SK-N-SH (cell line): ENCODE measurements around the gene NUP58. TPM values are rescaled to one million over a fixed set of nuclear protein-coding genes. Genes with fewer than 3 reads are reported as not detected.
"Not testable (repeated sequence)": the region's sequence is repeated elsewhere in the genome, so short reads cannot be mapped to it uniquely, and the experiment has no call there.

Experiments used
- CTCF ChIA-PET: fragments of 300-600, 350-600 bp; formaldehyde crosslinking; extraction: SDS; loops from one replicate; lab custom pipeline; 2021; lab: Yijun Ruan, JAX
- POLR2A ChIA-PET: fragments of 350-600 bp; sonication (Branson Sonifier 250); formaldehyde crosslinking; extraction: SDS; loops from one replicate; lab custom pipeline; 2020; ENCODE audit warnings: antibody characterized with exemption, inconsistent platforms; lab: Yijun Ruan, JAX
- DNase-seq: peaks from one replicate; pipeline ENCODE4 v3.0.0; 2012
- H2AFZ ChIP-seq: fragments of 200-600 bp; sonication (generic); 2 replicates; pipeline ENCODE4 v1.8.1; 2016; ENCODE audit warnings: antibody characterized with exemption, mild to moderate bottlenecking, low read depth
- H3F3A ChIP-seq: fragments of 200-600 bp; sonication (generic); replicated peaks from 2 replicates; pipeline ENCODE3; 2016; ENCODE audit warnings: antibody characterized with exemption, mild to moderate bottlenecking; ENCODE audit not compliant: insufficient read depth
- H3K27ac ChIP-seq, 2 experiments: fragments of 200-500 bp in 1 of 2; fragments of 200-600 bp in 1 of 2; sonication (Bioruptor generic) in 1 of 2; sonication (generic), shearing (Covaris generic) in 1 of 2; 2 replicates each; pipeline versions ENCODE4 v1.5.1 to v1.6.1; 2014 to 2016; ENCODE audit warnings: low read depth in 2 of 2, inconsistent platforms in 1 of 2, low read length in 1 of 2, mild to moderate bottlenecking in 1 of 2, mixed read lengths in 1 of 2
- H3K27me3 ChIP-seq: fragments of 200-600 bp; sonication (generic), shearing (Covaris generic); 2 replicates; pipeline ENCODE4 v1.6.1; 2016; ENCODE audit warnings: mixed run types; ENCODE audit not compliant: insufficient read depth
- H3K36me3 ChIP-seq, 2 experiments: fragments of 200-500 bp in 1 of 2; fragments of 200-600 bp in 1 of 2; sonication (Bioruptor generic) in 1 of 2; sonication (generic) in 1 of 2; replicated peaks in 1 of 2; 2 replicates each; pipeline versions ENCODE3 to v1.5.1; 2014 to 2016; ENCODE audit warnings: low read length in 1 of 2, mild to moderate bottlenecking in 1 of 2; ENCODE audit not compliant: insufficient read depth in 2 of 2, control insufficient read depth in 1 of 2
- H3K4me1 ChIP-seq, 2 experiments: fragments of 200-500 bp in 1 of 2; fragments of 200-600 bp in 1 of 2; sonication (Bioruptor generic) in 1 of 2; sonication (generic), shearing (Covaris generic) in 1 of 2; 2 replicates each; pipeline versions ENCODE4 v1.5.1 to v1.6.1; 2014 to 2016; ENCODE audit warnings: low read depth in 1 of 2, low read length in 1 of 2, mixed run types in 1 of 2; ENCODE audit not compliant: insufficient read depth in 2 of 2, control insufficient read depth in 1 of 2
- H3K4me2 ChIP-seq: fragments of 200-600 bp; sonication (generic), shearing (Covaris generic); 2 replicates; pipeline ENCODE4 v1.6.1; 2017; ENCODE audit warnings: mixed run types
- H3K4me3 ChIP-seq, 2 experiments: fragments of 200-500 bp in 1 of 2; fragments of 200-600 bp in 1 of 2; sonication (Bioruptor generic) in 1 of 2; sonication (generic), shearing (Covaris generic) in 1 of 2; 2 replicates each; pipeline versions ENCODE4 v1.5.1 to v1.8.1; 2014 to 2016; ENCODE audit warnings: low read depth in 2 of 2, inconsistent platforms in 1 of 2, low read length in 1 of 2, mild to moderate bottlenecking in 1 of 2, mixed read lengths in 1 of 2, moderate library complexity in 1 of 2
- H3K79me2 ChIP-seq: fragments of 200-600 bp; sonication (generic); 2 replicates; pipeline ENCODE4 v1.8.1; 2017; ENCODE audit warnings: mild to moderate bottlenecking; ENCODE audit not compliant: insufficient read depth
- H3K9ac ChIP-seq: fragments of 200-600 bp; sonication (generic); 2 replicates; pipeline ENCODE4 v1.6.1; 2017; ENCODE audit warnings: mixed run types
- H3K9me2 ChIP-seq: fragments of 200-600 bp; sonication (generic); 2 replicates; pipeline ENCODE4 v1.6.1; 2017; ENCODE audit warnings: mixed run types
- H3K9me3 ChIP-seq: fragments of 200-600 bp; sonication (generic); 2 replicates; pipeline ENCODE4 v1.6.1; 2017; ENCODE audit warnings: mixed run types, mild to moderate bottlenecking, moderate library complexity
- H4K20me1 ChIP-seq: fragments of 200-600 bp; sonication (generic); 2 replicates; pipeline ENCODE4 v1.6.1; 2017; ENCODE audit warnings: mild to moderate bottlenecking, mixed run types; ENCODE audit not compliant: insufficient read depth
- FOSL2 ChIP-seq: IDR thresholded peaks from 2 replicates; pipeline ENCODE4 v1.4.0; 2012; ENCODE audit warnings: low read depth, mild to moderate bottlenecking, moderate library complexity, borderline replicate concordance
- FOXJ3 ChIP-seq: sonication (generic); formaldehyde crosslinking; IDR thresholded peaks from 2 replicates; pipeline ENCODE4 v1.5.1; 2020; ENCODE audit warnings: mild to moderate bottlenecking, missing genetic modification reagents
- FOXM1 ChIP-seq: IDR thresholded peaks from 2 replicates; pipeline ENCODE4 v1.4.0; 2012; ENCODE audit warnings: low read depth, mild to moderate bottlenecking
- JUND ChIP-seq: IDR thresholded peaks from 2 replicates; pipeline ENCODE4 v1.4.0; 2012
- MAX ChIP-seq: IDR thresholded peaks from 2 replicates; pipeline ENCODE4 v1.4.0; 2012; ENCODE audit warnings: low read depth
- MXI1 ChIP-seq: IDR thresholded peaks from 2 replicates; pipeline ENCODE4 v1.6.1; 2012; ENCODE audit warnings: mild to moderate bottlenecking, low read depth, low read length, improper control_type of control experiment
- SMC3 ChIP-seq: IDR thresholded peaks from 2 replicates; pipeline ENCODE4 v1.6.1; 2012; ENCODE audit warnings: low read depth, low read length, improper control_type of control experiment
- USF2 ChIP-seq: fragments of 150-350 bp; IDR thresholded peaks from 2 replicates; pipeline ENCODE4 v1.6.1; 2017; ENCODE audit warnings: antibody characterized with exemption, low read length, low read depth, borderline replicate concordance
- WGBS: methylation state at CpG from one replicate; pipeline ENCODE4 v1.1.6; 2017; ENCODE audit warnings: low lambda C conversion rate; 5-methylcytosine and 5-hydroxymethylcytosine counted together
- polyA plus RNA-seq, 3 experiments: library from polyadenylated mRNA; depleted of rRNA; stranded (reverse); fragments of >200 nt; gene quantifications; 2 replicates each; pipeline ENCODE4 v1.2.3, GENCODE V29; 2012

The NUP58 gene
- polyA plus RNA-seq, 1 of the 3 experiments (the other 2 are of a cell fraction): 18.1 TPM

GRCh38 chr13:25306671-25307464 is 5.4 kb downstream of the NUP58 start:
- 91% methylated on average over 7 of the region's 7 CpGs for WGBS
- no peak for TF ChIP-seq SMC3
- POLR2A ChIA-PET: no interaction called here
- Histone ChIP-seq H4K20me1 (0 out of 2 replicates have a peak, but pooled peaks cover 3% of the 10 kb centered on the region), H3F3A (no peaks in the 10 kb centered on the region), H3K27ac (no peak overlapping the region), H3K36me3 (peaks cover 41 to 48% of the 10 kb centered on the region in 2 experiments), H2AFZ (no peak overlapping the region), H3K4me1 (peaks cover 5 to 6% of the 10 kb centered on the region in 2 experiments; a peak in 2 of 4 replicates), H3K4me3 (no peak overlapping the region), H3K27me3 (no peaks in the 10 kb centered on the region), H3K79me2 (peaks cover 92% of the 10 kb centered on the region), H3K9me3 (no peaks in the 10 kb centered on the region), H3K4me2 (no peak overlapping the region), H3K9ac (no peak overlapping the region), H3K9me2 (no peaks in the 10 kb centered on the region)
- CTCF ChIA-PET: no interaction called here
- DNase-seq: no peak

GRCh38 chr13:25310891-25311290 is 9.5 kb downstream of the NUP58 start:
- no peak overlapping the region for H2AFZ ChIP-seq
- H3K4me2 ChIP-seq: no peak overlapping the region
- no peaks in the 10 kb centered on the region for H3K9me3 ChIP-seq
- H3K27ac ChIP-seq: no peak overlapping the region
- CTCF ChIA-PET: no interaction called here
- TF ChIP-seq FOXJ3 (CRISPR knock-in tag) (no peak), USF2 (no peak), MAX (no peak), MXI1 (no peak), FOXM1 (no peak)
- TF ChIP-seq, all 33 proteins: peak for 0
- Histone ChIP-seq H4K20me1 (no peaks in the 10 kb centered on the region), H3K4me1 (no peaks in the 10 kb centered on the region), H3K79me2 (peaks cover 58% of the 10 kb centered on the region), H3K9ac (no peak overlapping the region), H3K36me3 (peaks cover 52 to 67% of the 10 kb centered on the region in 2 experiments), H3K4me3 (no peak overlapping the region), H3K27me3 (no peaks in the 10 kb centered on the region), H3F3A (no peaks in the 10 kb centered on the region), H3K9me2 (no peaks in the 10 kb centered on the region)
- no peak for DNase-seq
- 95% methylated on average over 3 of the region's 3 CpGs for WGBS
- POLR2A ChIA-PET: no interaction called here

- WGBS: 78% methylated on average over 4 of the region's 4 CpGs
- DNase-seq, H3K27me3 ChIP-seq, POLR2A ChIA-PET, H3K4me3 ChIP-seq, H3K4me2 ChIP-seq, H3K9me3 ChIP-seq, H2AFZ ChIP-seq, H3K4me1 ChIP-seq, H3F3A ChIP-seq, H3K9ac ChIP-seq, H3K9me2 ChIP-seq, H4K20me1 ChIP-seq: not testable (repeated sequence)
- H3K79me2 ChIP-seq: peaks cover 33% of the 10 kb centered on the region
- peak overlapping the region in 1 of 2 experiments; percentile 24; a peak in 1 of 4 replicates for H3K27ac ChIP-seq
- TF ChIP-seq JUND (peak; percentile 15; the same call in 1 of the 2 replicates), FOSL2 (peak; percentile 25; the same call in 1 of the 2 replicates)
- CTCF ChIA-PET: interaction anchor here (1.8 kb wide), 1 partner anchor 31 kb away, joined by 5 read pairs; the partner anchor contains the start of gene MTMR6
- H3K36me3 ChIP-seq: peaks cover 77 to 83% of the 10 kb centered on the region in 2 experiments
Measured at GRCh38 chr13:25318946-25319345, 17.5 kb downstream of the NUP58 start.
